Ramos (cell line): ENCODE measurements around the gene GFI1.
"Not testable (repeated sequence)": the region's sequence is repeated elsewhere in the genome, so short reads cannot be mapped to it uniquely, and the experiment has no call there.

ENCODE experiments used
- in situ Hi-C: fragments of 300-500 bp; cut with MboI; formaldehyde crosslinking; loops from one replicate; pipeline ENCODE4 v1.14.3; 2022; ENCODE audit warnings: low sequenced_read_pairs; ENCODE audit not compliant: unreplicated experiment

GFI1 gene

DNA sequence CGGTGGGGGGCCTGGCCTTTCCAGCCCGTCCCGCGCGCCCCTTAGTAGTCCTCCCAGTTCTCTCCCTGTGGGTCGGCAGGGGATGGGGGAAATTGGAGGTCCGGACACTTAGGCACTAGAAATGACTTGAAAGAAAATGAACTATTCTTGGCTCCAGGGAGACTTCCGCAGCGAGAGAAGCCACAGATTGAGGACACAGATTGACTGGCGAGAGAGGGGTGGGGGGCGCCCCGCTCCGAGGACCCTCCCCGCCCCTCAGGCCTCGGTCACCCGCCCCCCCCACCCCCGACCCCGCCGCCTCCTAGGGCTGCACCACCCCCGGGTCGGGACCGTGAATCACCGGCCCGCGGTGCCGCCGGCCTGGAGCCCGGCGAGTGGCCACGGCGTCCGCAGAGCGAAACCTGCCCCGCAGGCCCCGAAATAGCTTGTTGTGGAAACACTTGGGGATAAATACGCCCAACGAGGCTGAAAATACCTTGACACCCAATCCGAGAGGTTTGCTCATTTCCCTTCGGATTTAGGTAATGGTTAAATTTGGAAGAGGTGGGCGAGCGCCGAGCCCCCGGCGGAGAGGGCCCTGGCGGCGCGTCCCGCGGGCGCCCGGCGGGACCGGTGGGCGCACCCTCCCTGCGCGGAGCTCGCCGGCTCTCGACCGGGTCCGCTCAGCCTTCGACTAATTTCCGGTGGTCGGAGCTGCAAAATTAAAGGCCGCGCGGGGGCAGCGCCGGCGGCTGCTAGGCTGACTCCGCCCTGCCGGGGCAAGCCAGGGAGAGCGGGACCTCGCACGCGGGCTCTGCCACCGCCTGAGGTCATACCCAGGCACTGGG is at the start of gene GFI1:
GFI1 (minus strand) TSS at position 675 of the 827 bp plus-strand sequence. CDS start 3,438 bp downstream, outside the sequence.
- in situ Hi-C loops = no loop called here

- in situ Hi-C loops = not testable (repeated sequence)
These were observed 45.6 kb upstream of the GFI1 start for GRCh38 chr1:92532371-92532770.

GRCh38 chr1:92531939-92532338 is 45.2 kb upstream of the GFI1 start:
- in situ Hi-C loops = not testable (repeated sequence)

DNA sequence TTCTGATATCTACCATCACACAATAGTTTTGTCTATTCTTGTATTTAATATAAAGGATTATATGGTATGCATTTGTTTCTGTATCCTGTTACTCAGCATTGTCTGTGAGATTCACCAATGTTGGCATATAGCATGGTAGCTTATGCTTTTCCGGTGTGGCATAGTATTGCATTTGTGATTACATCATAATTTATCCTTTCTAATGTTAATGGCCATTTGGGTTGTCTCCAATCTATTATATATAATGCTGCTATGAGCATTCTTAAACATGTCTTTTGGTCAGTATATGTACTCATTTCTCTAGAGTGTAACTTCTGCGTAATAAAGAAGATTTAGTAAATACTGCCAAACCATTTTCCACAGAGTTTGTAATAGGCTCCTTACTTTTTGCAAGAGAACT is 40.9 kb upstream of the GFI1 start:
- in situ Hi-C loops = no loop called here

GRCh38 chr1:92524944-92525590 is 38.3 kb upstream of the GFI1 start:
- in situ Hi-C loops = not testable (repeated sequence)

GRCh38 chr1:92519043-92519442 is 32.3 kb upstream of the GFI1 start:
- in situ Hi-C loops = no loop called here

- in situ Hi-C loops = no loop called here
These were observed 29.8 kb upstream of the GFI1 start for GRCh38 chr1:92516574-92516973.

DNA sequence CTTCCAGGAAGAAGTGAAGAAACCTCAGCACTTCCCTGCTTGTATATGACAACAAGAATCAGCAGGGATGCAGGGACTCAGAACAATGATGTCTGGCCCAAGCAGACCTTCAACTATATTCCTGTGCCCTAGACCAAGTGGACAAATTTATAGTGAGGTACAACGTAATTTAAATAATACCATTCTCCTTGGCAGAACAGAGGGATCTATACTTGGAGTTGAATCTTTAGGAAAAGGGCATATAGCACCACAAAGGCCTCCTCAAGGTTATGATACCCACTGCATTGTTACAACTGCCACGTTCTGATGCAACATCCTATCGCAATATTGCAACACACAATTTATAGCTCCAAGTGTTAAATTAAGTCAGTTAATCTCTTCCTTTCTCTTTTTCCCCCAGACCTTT is 29.1 kb upstream of the GFI1 start:
- in situ Hi-C loops = no loop called here

GRCh38 chr1:92511541-92511940 is 24.8 kb upstream of the GFI1 start:
- in situ Hi-C loops = no loop called here

GRCh38 chr1:92509619-92510018 is 22.9 kb upstream of the GFI1 start:
- in situ Hi-C loops = no loop called here

GRCh38 chr1:92505015-92505692 is 18.4 kb upstream of the GFI1 start:
- in situ Hi-C loops = no loop called here

- in situ Hi-C loops = no loop called here
These were observed 17.7 kb upstream of the GFI1 start for GRCh38 chr1:92504291-92505014.

DNA sequence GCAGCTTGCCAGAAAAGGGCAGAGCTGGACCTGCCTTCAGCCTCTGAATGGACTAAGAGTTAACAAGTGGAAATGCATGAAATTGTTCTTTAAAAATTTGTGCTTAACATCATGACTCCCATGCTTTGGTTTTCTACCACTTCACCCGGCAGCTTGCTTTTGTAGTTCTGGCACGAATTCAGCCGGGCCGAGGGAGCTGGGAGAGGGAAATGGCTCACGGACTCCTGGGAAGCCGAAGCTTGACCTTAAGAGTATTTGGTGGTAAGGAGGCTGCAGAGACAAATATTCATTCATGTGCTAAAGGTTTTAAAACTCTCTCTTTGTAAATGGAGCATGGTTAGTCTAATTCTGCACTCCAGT is 17.2 kb upstream of the GFI1 start:
- in situ Hi-C loops = no loop called here

GRCh38 chr1:92503043-92503925 is 16.6 kb upstream of the GFI1 start:
- in situ Hi-C loops = no loop called here

DNA sequence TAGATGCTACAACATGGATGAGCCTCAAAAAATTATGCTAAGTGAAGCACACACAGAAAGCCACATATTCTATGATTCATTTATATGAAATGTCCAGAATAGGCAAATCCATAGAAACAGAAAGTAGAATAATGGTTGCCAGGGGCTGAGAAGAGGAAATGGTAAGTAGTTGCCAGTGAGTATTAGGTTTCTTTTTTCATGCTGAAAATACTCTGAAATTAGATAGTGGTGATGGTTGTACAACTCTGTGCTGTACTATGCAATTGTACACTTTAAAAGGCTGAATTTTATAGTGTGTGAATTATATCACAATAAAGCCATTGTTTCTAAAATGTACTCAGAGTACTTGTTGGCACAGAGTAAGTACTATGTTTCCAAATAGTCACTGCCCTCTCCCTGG is 15.5 kb upstream of the GFI1 start:
- in situ Hi-C loops = no loop called here

DNA sequence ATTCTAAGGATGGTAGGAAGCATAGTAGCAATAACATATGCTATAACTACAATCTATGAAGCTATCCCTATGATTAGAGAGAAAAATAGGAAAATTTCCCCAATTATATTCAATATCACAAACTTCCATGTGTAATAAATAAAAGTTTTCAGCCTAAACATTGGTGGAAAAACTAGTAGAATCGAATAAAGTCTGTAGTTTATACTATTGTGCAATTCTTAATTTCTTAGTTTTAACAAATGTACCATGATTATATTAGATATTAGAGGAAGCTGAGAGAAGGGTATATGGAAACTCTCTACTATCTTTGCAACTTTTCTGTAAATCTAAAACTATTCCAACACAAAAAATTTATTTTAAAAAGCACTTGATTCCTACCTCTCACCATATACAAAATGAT is 13.8 kb upstream of the GFI1 start:
- in situ Hi-C loops = no loop called here

DNA sequence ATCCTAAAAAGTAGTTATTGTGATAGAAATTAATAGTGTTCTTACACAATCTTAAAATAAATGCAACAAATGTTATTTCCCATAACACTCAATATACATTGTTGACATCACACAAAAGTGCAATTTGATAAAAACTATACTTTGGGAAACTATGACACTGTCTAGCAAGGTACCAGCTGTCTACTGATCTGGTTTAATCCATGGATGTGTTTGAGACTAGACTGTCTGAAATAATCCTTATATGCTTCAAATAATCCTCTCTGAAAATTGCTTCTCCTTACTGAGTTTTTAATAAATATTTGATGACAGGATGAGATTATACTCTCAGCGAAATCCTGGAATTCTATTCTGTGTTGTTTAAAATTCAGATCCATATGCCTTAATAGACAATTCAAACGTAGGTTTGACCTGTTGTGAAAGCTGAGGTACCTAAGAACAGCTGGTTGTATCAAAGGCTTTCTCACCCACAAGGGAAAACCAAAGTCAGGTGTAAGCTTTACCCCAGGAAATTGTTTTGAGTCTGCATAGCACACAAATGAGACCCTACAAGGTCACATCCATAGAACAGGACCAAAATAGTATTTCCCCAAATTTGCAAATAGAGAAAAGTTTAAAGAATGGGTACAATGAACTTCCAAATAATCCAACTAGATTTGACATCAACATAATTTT is 8.8 kb upstream of the GFI1 start:
- in situ Hi-C loops = no loop called here

DNA sequence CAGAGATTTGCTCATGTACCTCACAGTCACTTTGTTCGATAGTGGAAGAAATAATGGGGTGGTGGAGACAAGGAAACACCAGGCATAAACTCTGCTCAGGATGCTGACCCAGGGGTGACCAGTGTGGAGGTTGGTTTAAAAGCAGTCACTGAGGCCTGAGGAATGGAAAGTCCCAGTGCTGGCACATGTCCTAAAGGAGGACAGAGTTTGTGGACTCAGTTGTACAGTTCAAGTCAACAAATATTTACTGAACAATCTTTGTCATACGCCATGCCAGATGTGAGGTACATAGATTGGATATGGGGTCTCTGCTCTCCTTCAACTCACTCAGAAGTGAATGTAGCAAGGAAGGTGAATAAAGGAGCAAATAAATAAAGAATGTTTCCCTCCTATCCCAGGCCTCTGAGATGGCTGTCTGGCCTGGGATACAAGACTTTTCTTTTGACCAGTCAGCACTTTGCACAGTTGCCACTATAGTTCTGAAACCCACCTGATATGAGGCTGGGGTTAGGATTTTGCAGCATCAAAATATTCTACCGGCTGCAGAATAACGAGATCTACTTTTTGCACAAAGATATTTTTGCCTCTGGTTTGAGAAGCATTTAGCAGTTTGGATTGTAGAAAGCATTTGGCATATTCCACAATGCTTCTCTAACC is 7.9 kb upstream of the GFI1 start:
- in situ Hi-C loops = no loop called here

DNA sequence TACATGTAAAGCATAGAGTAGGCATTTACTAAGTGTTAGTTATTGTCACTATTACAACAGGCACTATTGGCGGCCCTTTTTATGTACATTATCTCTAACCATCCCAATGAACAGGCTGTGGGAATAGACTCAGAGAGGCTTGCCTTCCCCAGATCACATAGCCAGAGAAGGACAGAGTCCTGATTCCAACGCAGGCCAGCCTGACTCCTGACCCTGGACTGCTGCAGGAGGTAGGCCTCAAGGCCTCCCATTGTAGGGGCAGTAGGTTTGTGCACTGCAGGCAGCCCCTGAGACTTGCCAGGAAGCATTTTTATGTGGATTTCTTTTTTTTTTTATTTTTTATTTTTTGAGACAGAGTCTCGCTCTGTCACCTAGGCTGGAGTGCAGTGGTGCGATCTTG is 6.4 kb upstream of the GFI1 start:
- in situ Hi-C loops = no loop called here
